HG03460 (cell line): ENCODE measurements around the gene KANSL1.

Source experiments
- ATAC-seq: cut with Tn5 transposase; IDR thresholded peaks from one replicate; pipeline ENCODE4 v1.9.1; 2021; ENCODE audit not compliant: unreplicated experiment

KANSL1 gene

DNA sequence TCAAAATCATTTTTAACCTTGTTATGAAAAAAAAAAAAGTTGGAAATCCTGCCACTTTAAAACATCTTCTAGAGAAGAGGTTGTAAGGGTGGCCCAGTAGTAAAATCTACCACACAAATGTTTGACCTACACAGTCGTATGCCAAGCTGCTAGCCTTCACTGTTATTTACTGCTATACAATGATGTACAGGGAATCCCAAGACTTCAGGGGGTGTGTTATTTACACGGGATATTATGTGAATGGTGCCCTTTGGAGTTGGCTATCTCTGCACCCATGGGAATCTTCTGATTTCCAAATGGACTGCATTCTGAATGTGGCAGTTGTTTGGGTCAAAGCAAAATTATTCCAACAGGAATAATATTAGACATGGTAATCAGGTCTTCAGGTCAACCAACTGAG lies 148.2 kb downstream of the KANSL1 start:
- ATAC-seq: no peak

DNA sequence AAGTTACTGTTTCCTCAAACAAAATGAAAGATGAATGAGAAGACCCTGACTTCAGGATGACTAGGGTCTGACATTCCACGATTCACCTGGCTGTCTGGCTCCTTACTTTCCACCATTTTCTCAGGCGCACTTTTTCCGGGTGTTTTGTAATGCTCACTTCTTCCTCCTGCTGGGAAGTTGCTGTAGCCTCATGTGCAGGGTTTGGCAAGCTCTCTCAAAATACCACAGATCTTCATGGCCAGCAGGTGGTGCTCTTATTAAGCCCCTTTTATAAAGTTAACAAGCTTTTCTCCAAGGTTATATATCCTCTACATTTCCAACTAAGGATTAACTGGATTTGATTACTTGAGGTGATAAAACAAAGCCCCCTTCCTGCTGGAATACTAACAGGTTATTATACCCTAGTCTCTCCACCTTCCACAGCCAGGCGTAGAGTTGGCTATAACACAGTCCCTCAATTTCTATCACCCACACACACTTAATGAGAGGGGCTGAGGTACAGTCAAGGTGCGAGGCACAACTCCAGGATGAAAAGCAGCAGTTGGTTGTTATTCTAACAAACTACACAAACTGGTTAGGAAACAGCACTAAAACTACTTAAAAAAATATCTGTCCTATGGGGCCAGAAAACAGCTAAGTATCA lies 148.8 kb downstream of the KANSL1 start:
- ATAC-seq: no peak

DNA sequence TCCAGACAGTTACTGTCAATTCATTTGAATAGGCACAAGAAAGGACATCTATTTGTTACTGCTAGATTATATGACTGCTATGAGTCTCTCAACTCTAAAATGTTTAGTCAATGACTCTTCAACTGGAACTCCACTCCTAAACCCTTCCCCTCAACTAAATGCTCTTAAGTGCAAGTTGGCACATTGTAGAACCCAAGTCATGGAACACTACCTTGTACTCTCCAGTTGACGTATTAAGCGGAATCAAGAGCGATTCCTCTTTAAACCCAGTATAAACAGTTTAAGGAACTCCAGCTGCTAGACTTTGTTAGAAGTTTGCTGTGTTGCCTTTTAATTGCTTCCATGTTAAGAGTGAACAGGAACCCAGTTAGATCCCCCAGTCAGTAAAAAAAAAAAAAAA lies 149.6 kb downstream of the KANSL1 start:
- no peak for ATAC-seq

DNA sequence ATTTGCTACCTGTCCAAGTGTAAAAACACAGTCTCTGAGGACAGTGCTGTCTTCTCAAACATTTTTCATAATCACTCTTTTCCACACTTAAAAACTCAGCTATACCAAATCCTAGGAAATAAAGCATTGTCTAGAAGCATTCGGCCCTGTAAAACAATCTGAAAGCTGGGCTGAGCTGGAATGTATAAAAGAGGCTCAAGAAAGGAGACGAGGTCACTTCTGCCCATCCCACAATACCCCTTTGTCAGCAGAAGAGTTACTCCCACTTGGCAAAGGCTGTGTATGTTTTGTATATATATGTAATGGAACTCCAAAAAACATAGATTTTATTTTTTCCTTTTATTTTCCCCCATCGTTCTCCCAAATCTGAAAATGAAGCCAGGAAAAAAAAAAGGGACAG lies 150.3 kb downstream of the KANSL1 start:
- ATAC-seq: no peak

DNA sequence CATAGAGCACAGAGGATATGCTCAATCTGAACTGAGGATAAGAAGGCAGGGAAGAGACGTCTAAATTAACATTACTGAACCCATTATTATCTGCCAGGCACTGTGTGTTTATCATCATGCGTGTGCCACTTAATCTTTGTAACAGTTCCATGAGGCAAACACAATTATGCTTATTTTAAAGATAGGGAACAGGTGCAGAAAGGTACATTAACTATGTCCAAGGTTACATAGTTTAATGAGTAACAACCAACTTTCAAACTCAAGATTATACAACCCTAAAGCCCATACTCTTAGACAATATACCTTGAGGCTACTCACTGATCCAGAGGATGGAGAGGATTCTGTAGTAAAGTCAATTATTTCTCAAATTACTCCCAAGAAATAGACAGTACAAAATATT lies 151.0 kb downstream of the KANSL1 start:
- ATAC-seq: no peak

DNA sequence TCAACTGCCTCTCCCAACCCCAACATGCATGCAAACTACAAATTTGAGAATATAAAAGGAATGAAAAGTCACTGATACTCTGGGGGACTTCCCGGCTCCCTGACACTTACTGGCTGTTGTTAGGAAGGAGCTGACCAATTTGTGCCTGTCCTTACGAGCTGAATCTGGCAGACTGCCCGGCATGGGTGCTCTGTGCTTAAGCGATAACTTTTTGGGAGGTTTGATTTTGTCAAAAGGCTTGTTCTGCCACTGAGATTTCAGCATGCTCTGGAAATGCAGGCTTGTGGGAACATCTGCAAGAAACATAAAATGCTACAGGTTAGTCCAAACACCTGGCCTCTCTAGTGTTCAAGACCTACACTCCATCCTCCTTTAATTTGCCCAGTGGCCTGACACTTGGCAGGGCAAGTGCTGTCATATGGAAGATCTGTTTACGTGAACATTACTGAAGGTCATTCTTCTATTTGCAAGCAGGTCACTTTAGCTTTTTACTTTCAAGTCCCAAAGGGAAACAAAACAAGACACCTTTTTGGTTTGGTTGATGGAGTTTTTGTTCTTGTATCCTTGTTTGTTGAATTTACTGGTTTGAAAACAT lies 153.5 kb downstream of the KANSL1 start:
- ATAC-seq: no peak

DNA sequence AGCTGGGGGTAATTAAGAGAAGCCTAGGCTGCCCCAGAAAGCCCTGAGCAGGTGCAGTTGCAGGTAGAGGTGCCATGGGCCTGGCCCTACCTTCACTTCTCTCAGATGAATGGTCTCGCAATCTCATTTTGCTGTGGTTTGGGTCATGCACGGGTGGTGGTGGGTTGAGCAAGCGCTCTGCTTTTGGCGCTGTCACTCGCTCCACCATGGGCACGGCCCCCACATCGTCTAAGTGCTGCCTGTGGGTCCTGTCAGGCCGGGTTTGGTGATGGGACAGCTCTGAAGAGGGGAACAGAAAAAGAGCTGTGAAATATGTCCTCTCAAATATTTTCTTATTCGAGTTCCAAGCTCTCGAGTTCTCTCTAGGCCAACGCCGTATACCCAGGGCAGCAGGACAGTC lies 154.3 kb downstream of the KANSL1 start:
- ATAC-seq: no peak

DNA sequence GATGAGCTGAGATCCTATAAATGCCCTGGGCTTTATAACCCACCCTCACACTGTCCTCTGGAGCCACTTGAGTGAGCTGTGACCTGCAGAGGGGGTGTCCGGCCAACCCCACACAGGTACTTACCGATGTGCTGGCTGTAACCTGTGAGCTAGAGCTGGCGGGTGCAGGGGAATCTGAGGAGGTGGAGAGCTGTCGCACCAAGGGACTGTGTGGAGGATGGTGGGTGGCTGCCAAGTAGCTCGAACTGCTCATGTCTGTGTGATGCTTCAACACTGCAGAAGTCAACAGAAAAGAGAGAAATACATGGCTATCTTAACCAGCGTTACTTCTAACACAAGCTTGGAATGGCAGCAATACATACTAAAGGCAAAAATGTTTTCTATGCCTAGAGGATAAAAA lies 154.8 kb downstream of the KANSL1 start:
- ATAC-seq: no peak

DNA sequence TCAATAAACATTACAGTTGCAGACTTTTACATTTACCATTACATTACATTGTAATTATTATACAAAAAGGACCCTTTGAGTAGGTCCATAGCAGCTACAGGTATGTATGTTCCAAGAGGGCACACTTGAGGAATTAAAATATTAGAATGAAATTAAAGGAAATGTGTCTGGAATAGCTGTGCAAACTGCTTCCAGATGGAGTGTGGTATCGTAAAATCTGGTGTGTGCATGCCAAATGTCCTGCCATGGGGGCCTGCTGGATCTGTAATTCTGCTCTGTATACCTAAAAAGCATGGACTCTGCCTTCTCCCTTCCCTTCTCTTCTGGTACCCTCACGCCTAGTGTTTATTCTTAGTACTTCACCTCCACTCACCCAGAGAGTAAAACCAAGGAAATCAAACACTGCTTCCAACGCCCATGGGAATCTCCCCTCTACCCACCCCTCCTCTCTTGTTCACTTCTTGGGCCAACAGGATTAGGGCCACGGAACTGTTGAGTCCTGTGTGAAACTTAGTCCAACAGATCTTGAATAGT lies 155.4 kb downstream of the KANSL1 start:
- no peak for ATAC-seq

DNA sequence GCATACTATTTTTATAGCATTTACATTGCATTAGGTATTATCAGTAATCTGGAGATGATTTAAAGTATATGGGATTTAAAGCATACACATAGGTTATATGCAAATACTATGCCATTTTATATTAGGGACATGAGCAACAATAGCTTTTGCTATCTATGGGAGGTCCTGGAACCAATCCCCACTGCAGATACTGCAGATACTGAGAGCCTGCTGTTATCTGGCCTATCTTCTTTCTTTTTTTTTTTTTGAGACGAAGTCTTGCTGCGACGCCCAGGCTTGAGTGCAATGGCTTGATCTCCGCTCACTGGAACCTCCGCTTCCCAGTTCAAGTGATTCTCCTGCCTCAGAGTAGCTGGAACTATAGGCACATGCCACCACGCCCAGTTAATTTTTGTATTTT lies 156.7 kb downstream of the KANSL1 start:
- no peak for ATAC-seq

DNA sequence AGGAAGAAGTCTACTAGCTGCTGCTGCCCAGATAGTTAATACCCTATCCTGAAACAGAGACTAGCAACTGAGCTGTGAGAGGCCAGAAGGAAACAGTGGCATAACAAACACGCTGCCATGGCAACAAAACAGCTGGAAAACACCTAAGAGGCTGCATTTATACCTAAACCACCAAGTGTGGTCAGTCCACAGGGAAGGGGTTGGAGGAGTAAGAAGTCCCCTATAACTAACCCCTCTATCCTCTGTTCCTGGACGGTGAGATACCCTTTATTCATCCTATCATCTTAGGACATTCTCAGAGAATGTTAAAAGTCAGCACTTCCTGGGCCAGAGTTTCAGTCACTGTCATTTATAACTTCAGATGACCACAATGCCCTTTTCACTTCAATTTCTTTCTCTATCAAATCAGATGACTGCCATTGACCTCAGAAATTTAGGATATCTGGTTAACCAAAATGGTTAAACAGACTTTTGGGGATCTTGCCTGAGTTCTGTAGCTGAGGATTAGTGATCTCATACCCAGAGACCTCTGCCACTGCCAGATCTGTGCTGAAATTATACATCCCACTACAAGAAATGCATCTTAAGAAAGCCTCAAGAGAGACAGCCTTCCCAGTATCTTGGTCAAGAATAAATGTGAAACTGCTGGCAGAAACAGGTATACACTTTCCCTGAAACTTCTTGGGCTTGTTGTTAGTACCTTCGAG lies 158.0 kb downstream of the KANSL1 start:
- no peak for ATAC-seq

DNA sequence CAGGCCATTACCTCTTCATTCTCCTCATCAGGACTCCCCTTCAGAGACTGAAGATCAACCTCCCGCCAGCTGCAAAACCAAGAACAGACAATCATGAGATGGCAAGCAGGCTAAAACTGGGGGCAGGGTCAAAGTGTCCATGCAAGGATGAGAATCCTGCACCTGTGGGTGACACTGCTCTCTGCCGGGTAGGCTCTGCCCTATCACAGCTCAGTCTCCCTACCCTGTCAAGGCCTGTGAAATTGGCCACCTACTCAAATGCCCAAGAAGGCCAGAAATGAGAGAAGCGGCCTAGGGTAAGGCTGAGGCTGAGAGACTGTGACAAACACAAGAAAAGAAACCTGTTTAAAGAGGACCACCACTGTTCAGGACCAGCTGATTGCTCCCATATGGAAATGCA lies 159.8 kb downstream of the KANSL1 start:
- ATAC-seq: no peak

DNA sequence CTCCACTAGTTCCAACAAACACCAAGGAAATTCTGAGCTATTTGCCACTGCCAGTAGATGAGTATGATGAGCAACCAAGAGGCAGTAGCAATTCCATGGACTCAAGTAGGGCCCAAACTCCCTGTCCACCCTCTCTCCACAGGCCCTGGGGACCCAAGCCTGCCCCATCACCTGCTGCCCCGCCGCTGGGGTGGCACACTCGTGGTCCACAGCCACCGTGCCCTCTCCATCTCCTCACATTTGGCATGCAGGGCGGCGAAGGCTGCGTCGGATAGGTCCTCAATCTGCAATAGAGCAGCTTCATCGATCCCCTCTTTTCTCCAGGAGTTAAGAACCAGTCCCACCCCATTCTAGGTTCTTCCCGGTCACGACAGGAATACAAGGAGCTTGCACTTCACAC lies 160.3 kb downstream of the KANSL1 start:
- ATAC-seq: no peak

DNA sequence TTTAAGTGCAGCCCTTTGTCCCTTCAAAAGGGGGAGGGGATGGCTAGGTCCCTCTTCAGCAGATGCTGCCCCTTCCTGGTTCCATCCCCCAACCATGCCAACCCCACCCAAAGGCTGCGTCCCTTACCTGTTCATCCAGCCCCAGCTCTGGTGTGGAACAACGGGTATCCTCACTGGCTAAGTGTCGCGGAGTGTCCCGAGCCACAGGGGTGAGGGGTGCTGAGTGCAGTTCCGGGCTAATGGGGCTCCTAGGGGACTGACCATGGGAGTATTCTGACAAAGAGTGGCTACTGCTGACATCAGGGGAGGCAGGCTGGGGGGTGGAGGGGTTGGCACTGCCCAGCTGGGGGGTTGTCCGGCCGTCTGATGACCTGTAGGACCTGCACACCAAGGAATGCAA lies 161.3 kb downstream of the KANSL1 start:
- ATAC-seq: no peak

DNA sequence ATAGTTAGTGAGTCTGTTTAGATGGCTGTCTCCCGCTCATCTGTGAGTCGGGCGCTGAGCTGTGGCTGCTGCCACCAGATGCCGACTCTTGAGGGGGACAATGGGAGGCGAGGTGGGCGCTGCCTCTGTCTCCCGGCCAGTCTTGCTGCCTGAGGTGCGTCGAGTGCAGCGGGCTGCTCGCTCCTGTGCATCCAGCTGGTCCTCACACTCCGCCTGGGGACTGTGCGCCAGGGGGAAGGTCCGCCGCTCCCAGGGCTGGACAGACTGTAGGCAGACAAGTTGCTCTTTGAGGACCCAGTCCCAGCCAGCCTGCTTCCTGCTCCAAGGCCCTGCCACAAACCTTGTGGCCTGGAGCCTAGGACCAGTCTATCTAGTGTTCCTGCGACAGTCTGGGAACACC lies 161.8 kb downstream of the KANSL1 start:
- no peak for ATAC-seq

DNA sequence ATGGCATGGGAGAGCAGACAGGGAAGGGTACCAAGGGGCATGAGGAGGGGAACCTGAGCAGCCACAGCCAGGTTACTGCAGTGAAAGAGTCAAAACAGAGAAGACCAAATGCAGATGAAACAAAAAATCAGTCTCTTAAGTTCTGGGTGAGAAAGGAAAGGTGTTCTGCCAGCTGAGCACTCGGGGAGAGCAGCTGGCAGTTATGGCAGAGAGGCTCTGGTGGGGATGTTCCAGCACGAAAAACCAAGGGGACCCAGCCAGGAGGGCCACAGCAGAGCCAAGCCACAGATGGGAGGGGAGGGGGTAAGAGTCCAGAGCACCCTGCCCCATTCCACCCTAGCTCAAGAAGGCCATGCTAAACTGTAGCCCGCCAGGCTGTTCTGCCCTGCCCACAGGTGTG lies 162.5 kb downstream of the KANSL1 start:
- ATAC-seq: no peak

DNA sequence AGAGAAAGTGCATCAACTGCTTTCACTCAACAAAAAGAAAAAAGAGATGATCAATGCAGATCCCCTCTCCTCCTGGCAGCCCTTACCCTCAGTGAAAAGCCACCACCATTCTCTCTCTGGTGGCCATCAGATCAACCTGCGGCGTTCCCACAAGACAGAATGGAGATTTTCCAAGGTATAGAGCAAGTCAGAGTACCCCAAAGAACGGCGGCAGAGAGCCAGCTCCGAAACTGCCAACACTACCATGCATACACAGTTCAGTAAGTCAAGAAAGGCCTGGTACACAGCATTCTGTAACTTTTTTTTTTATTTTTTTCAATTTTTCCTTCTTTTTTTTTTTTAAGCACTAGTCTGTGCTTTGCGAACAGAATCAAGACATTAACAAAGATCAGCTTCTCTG lies 163.6 kb downstream of the KANSL1 start:
- ATAC-seq: no peak

DNA sequence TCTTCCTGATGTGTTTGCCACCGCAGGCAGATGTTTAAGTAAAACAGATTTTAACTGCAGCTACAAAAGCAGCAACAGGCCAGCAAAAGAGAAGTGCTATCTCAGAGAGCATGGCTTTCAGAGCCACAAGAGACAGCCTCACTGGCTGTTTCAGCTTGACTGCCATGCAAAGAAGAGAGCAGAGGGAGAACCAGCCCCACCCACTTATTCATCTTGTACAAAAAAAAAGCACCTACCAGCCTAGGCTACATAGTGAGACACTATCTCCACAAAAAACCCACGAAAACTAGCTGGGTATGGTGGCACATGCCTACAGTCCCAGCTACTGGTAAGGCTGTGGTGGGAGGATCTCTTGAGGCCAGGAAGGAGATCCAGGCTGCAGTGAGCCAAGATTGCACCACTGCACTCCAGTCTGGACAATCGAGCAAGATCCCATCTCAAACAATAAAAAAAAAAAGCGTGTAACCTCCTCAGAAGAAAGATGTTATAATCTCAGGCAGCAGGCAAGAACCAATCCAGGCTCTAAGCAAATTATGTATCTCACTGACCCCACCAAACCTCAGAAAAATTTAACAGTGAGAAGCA lies 164.2 kb downstream of the KANSL1 start:
- no peak for ATAC-seq

DNA sequence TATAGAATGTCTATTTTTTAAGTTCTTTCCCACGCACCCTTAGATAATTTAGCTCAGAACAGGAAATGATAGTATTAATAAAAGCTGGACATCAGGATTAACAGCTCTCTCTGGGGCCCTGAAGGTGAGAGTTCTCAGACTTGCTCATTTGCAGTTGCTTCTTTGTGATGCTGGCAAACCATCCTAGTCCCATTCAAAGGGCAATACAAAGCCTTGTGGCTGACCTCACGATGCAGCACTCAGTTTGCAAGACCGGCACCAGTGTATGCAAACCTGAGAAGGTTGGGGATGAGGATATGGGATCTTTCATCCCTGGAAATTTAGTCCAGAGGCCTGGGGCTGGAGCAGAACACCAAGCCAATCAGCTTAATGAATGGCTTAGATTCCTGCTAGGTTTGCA lies 164.9 kb downstream of the KANSL1 start:
- ATAC-seq: no peak

DNA sequence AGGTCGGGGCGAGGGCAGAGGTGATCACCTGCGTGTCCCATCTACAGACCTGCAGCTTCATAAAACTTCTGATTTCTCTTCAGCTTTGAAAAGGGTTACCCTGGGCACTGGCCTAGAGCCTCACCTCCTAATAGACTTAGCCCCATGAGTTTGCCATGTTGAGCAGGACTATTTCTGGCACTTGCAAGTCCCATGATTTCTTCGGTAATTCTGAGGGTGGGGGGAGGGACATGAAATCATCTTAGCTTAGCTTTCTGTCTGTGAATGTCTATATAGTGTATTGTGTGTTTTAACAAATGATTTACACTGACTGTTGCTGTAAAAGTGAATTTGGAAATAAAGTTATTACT lies 165.3 kb downstream of the KANSL1 start:
- ATAC-seq: no peak

DNA sequence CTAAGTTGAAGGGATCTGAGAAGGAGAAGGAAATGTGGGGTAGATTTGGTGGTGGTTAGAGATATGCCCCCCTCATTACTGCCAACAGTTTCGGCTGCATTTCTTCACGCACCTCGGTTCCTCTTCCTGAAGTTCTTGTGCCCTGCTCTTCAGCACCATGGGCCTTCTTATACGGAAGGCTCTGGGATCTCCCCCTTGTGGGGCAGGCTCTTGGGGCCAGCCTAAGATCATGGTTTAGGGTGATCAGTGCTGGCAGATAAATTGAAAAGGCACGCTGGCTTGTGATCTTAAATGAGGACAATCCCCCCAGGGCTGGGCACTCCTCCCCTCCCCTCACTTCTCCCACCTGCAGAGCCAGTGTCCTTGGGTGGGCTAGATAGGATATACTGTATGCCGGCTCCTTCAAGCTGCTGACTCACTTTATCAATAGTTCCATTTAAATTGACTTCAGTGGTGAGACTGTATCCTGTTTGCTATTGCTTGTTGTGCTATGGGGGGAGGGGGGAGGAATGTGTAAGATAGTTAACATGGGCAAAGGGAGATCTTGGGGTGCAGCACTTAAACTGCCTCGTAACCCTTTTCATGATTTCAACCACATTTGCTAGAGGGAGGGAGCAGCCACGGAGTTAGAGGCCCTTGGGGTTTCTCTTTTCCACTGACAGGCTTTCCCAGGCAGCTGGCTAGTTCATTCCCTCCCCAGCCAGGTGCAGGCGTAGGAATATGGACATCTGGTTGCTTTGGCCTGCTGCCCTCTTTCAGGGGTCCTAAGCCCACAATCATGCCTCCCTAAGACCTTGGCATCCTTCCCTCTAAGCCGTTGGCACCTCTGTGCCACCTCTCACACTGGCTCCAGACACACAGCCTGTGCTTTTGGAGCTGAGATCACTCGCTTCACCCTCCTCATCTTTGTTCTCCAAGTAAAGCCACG lies 165.9 kb downstream of the KANSL1 start:
- ATAC-seq: no peak
